ENCODE data around the gene ADCY9. TPM values are rescaled to one million over a fixed set of nuclear protein-coding genes. Genes with fewer than 3 reads are reported as not detected.

Gene ADCY9
- total RNA-seq, 3 donors from 2014 or later: 10.9 to 14.4 (median 12.0) TPM

GRCh38 chr16:4123616-4124300 lies 7.5 kb upstream of the ADCY9 start:
- Histone ChIP-seq H3K36me3 (no peaks in the 10 kb centered on the region), H3K9me3 (no peaks in the 10 kb centered on the region), H3K4me3 (no peak overlapping the region), H3K4me1 (no peaks in the 10 kb centered on the region), H3K27ac (no peak overlapping the region), H3K27me3 (no peaks in the 10 kb centered on the region)
- TF ChIP-seq POLR2AphosphoS5 (IDR thresholded peaks at IDR 0.05): no peak
- no peak for TF ChIP-seq POLR2A (IDR thresholded peaks at IDR 0.05)
- TF ChIP-seq CTCF (IDR thresholded peaks at IDR 0.05): no peak
- no peak for DNase-seq (ENCODE audit: low spot score in 2 of 2)
- intact Hi-C loops (cut with DNase I; ENCODE audit: low total_unique reads): no loop called here

GRCh38 chr16:4120176-4120575 lies 3.9 kb upstream of the ADCY9 start:
- intact Hi-C loops (cut with DNase I; ENCODE audit: low total_unique reads): no loop called here
- H3K27ac ChIP-seq: no peak overlapping the region
- TF ChIP-seq POLR2AphosphoS5 (IDR thresholded peaks at IDR 0.05): no peak
- no peak for TF ChIP-seq POLR2A (IDR thresholded peaks at IDR 0.05)
- TF ChIP-seq CTCF (IDR thresholded peaks at IDR 0.05): no peak

GRCh38 chr16:4117250-4117578 lies 972 bp upstream of the ADCY9 start:
- Histone ChIP-seq H3K36me3 (no peaks in the 10 kb centered on the region), H3K4me3 (peak overlapping the region; percentile 69 to 93 (median 72)), H3K9me3 (no peaks in the 10 kb centered on the region), H3K27ac (peak overlapping the region in 1 of 2 donors; percentile 71), H3K27me3 (no peaks in the 10 kb centered on the region), H3K4me1 (peaks cover 5 to 7% of the 10 kb centered on the region in 2 donors)
- no peak for TF ChIP-seq POLR2A (IDR thresholded peaks at IDR 0.05)
- no peak for TF ChIP-seq CTCF (IDR thresholded peaks at IDR 0.05)
- no peak for TF ChIP-seq POLR2AphosphoS5 (IDR thresholded peaks at IDR 0.05)
- intact Hi-C loops (cut with DNase I; ENCODE audit: low total_unique reads): no loop called here
- DNase-seq (ENCODE audit: low spot score in 2 of 2): no peak

More at GRCh38 chr16:4120176-4120575, 3.9 kb upstream of the ADCY9 start:
- Histone ChIP-seq H3K27me3 (no peaks in the 10 kb centered on the region), H3K4me3 (no peak overlapping the region), H3K36me3 (no peaks in the 10 kb centered on the region), H3K4me1 (no peaks in the 10 kb centered on the region), H3K9me3 (no peaks in the 10 kb centered on the region)
- DNase-seq (ENCODE audit: low spot score in 2 of 2): no peak

GRCh38 chr16:4115949-4116318 lies 308 bp downstream of the ADCY9 start:
- peaks cover 5 to 7% of the 10 kb centered on the region in 2 donors for H3K4me1 ChIP-seq
- peak overlapping the region; percentile 69 to 93 (median 72) for H3K4me3 ChIP-seq
- no peaks in the 10 kb centered on the region for H3K27me3 ChIP-seq
- H3K27ac ChIP-seq: peak overlapping the region in 1 of 2 donors; percentile 71
- no peaks in the 10 kb centered on the region for H3K9me3 ChIP-seq
- no peaks in the 10 kb centered on the region for H3K36me3 ChIP-seq
- DNase-seq (ENCODE audit: low spot score in 2 of 2): no peak
- intact Hi-C loops (cut with DNase I; ENCODE audit: low total_unique reads): no loop called here
- no peak for TF ChIP-seq POLR2AphosphoS5 (IDR thresholded peaks at IDR 0.05)
- no peak for TF ChIP-seq POLR2A (IDR thresholded peaks at IDR 0.05)
- no peak for TF ChIP-seq CTCF (IDR thresholded peaks at IDR 0.05)

GRCh38 chr16:4115209-4115948 lies 863 bp downstream of the ADCY9 start:
- peak overlapping the region in 1 of 2 donors; percentile 68 for H3K27ac ChIP-seq
- TF ChIP-seq CTCF (IDR thresholded peaks at IDR 0.05): no peak
- no peak for TF ChIP-seq POLR2A (IDR thresholded peaks at IDR 0.05)
- TF ChIP-seq POLR2AphosphoS5 (IDR thresholded peaks at IDR 0.05): no peak
- intact Hi-C loops (cut with DNase I; ENCODE audit: low total_unique reads): no loop called here
- peak in 1 of 2 donors; percentile 55 for DNase-seq (ENCODE audit: low spot score in 2 of 2)
- peaks cover 7 to 10% of the 10 kb centered on the region in 2 donors for H3K4me1 ChIP-seq
- peak overlapping the region; percentile 69 to 93 (median 72) for H3K4me3 ChIP-seq
- no peaks in the 10 kb centered on the region for H3K9me3 ChIP-seq
- no peaks in the 10 kb centered on the region for H3K27me3 ChIP-seq
- H3K36me3 ChIP-seq: no peaks in the 10 kb centered on the region

Measured in breast epithelium (tissue), 4 donors.